ENCODE measurements around the gene DERA. TPM values are rescaled to one million over a fixed set of nuclear protein-coding genes. Genes with fewer than 3 reads are reported as not detected.

DERA gene
- total and polyA plus RNA-seq, 12 donors = 15.9 to 72.3 (median 31.4) TPM

- intact Hi-C loops (cut with DNase I) = no loop called here
- H3K27ac ChIP-seq = no peak overlapping the region
- 93 to 96% (median 94%) methylated on average over 2 of the region's 2 CpGs for WGBS, 4 donors
- H3K27me3 ChIP-seq = no peaks in the 10 kb centered on the region
- H3K36me3 ChIP-seq (replicated peaks in 1 of 2) = no peaks in the 10 kb centered on the region
- H3K4me3 ChIP-seq = no peak overlapping the region
- no peak for DNase-seq
- H3K4me1 ChIP-seq (replicated peaks in 1 of 2) = no peaks in the 10 kb centered on the region
- H3K9me3 ChIP-seq (replicated peaks in 1 of 3) = peaks cover 0 to 8% (median 0%) of the 10 kb centered on the region in 3 donors
- TF ChIP-seq CTCF (IDR thresholded peaks at IDR 0.05) (no peak), POLR2A (IDR thresholded peaks at IDR 0.05) (no peak)
Measured at GRCh38 chr12:16018306-16018705, 107.2 kb downstream of the DERA start.

- no peaks in the 10 kb centered on the region for H3K4me1 ChIP-seq (replicated peaks in 1 of 2)
- no peaks in the 10 kb centered on the region for H3K27me3 ChIP-seq
- intact Hi-C loops (cut with DNase I) = no loop called here
- no peaks in the 10 kb centered on the region for H3K36me3 ChIP-seq (replicated peaks in 1 of 2)
- H3K27ac ChIP-seq = no peak overlapping the region
- peaks cover 0 to 7% (median 0%) of the 10 kb centered on the region in 3 donors for H3K9me3 ChIP-seq (replicated peaks in 1 of 3)
- TF ChIP-seq POLR2A (IDR thresholded peaks at IDR 0.05) (no peak), CTCF (IDR thresholded peaks at IDR 0.05) (no peak)
- H3K4me3 ChIP-seq = no peak overlapping the region
- DNase-seq = no peak
Measured at GRCh38 chr12:16019136-16019535, 108.0 kb downstream of the DERA start.

- Histone ChIP-seq H3K36me3 (replicated peaks in 1 of 2) (no peaks in the 10 kb centered on the region), H3K4me3 (no peak overlapping the region), H3K27me3 (no peaks in the 10 kb centered on the region), H3K4me1 (replicated peaks in 1 of 2) (no peaks in the 10 kb centered on the region), H3K27ac (no peak overlapping the region), H3K9me3 (replicated peaks in 1 of 3) (no peaks in the 10 kb centered on the region)
- no peak for DNase-seq
- intact Hi-C loops (cut with DNase I) = no loop called here
- WGBS, 4 donors = 94 to 97% (median 95%) methylated on average over 2 of the region's 2 CpGs
- no peak for TF ChIP-seq POLR2A (IDR thresholded peaks at IDR 0.05)
- no peak for TF ChIP-seq CTCF (IDR thresholded peaks at IDR 0.05)
Measured at GRCh38 chr12:16020031-16020430, 108.9 kb downstream of the DERA start.

- Histone ChIP-seq H3K4me3 (no peak overlapping the region), H3K9me3 (replicated peaks in 1 of 3) (no peaks in the 10 kb centered on the region), H3K27ac (no peak overlapping the region), H3K27me3 (no peaks in the 10 kb centered on the region), H3K36me3 (replicated peaks in 1 of 2) (no peaks in the 10 kb centered on the region), H3K4me1 (replicated peaks in 1 of 2) (no peaks in the 10 kb centered on the region)
- DNase-seq = no peak
- intact Hi-C loops (cut with DNase I) = no loop called here
- TF ChIP-seq CTCF (IDR thresholded peaks at IDR 0.05) (no peak), POLR2A (IDR thresholded peaks at IDR 0.05) (no peak)
- 88 to 100% (median 96%) methylated on average over 1 of the region's 1 CpG for WGBS, 4 donors
Measured at GRCh38 chr12:16021026-16021425, 109.9 kb downstream of the DERA start.

All from adrenal gland (tissue), 12 donors.